ENCODE measurements around the gene TFAP2B.

TFAP2B gene

GRCh38 chr6:50822078-50822476 is 3.4 kb downstream of the TFAP2B start:
- TF ChIP-seq REST (IDR thresholded peaks at IDR 0.05; ENCODE audit: insufficient read depth in 1 of 2, low read depth in 2 of 2, low read length in 2 of 2) (no peak), SIN3A (IDR thresholded peaks at IDR 0.05; ENCODE audit: borderline replicate concordance, insufficient read depth, low read length) (no peak), FOXP2 (optimal IDR thresholded peaks at IDR 0.05; ENCODE audit: borderline replicate concordance, extremely low read depth, extremely low read length, insufficient read depth) (no peak), TAF1 (IDR thresholded peaks at IDR 0.05; ENCODE audit: borderline replicate concordance, insufficient read depth, low read length) (no peak), POLR2AphosphoS5 (IDR thresholded peaks at IDR 0.05; ENCODE audit: low read depth, low read length) (no peak)

GRCh38 chr6:50823094-50823920 is 4.6 kb downstream of the TFAP2B start:
- no peak for TF ChIP-seq SIN3A (IDR thresholded peaks at IDR 0.05; ENCODE audit: borderline replicate concordance, insufficient read depth, low read length)
- no peak for TF ChIP-seq TAF1 (IDR thresholded peaks at IDR 0.05; ENCODE audit: borderline replicate concordance, insufficient read depth, low read length)
- TF ChIP-seq POLR2AphosphoS5 (IDR thresholded peaks at IDR 0.05; ENCODE audit: low read depth, low read length), result no peak
- TF ChIP-seq FOXP2 (optimal IDR thresholded peaks at IDR 0.05; ENCODE audit: borderline replicate concordance, extremely low read depth, extremely low read length, insufficient read depth), result no peak
- no peak for TF ChIP-seq REST (IDR thresholded peaks at IDR 0.05; ENCODE audit: insufficient read depth in 1 of 2, low read depth in 2 of 2, low read length in 2 of 2)

- TF ChIP-seq REST (IDR thresholded peaks at IDR 0.05; ENCODE audit: insufficient read depth in 1 of 2, low read depth in 2 of 2, low read length in 2 of 2), result no peak
- no peak for TF ChIP-seq SIN3A (IDR thresholded peaks at IDR 0.05; ENCODE audit: borderline replicate concordance, insufficient read depth, low read length)
- no peak for TF ChIP-seq FOXP2 (optimal IDR thresholded peaks at IDR 0.05; ENCODE audit: borderline replicate concordance, extremely low read depth, extremely low read length, insufficient read depth)
- TF ChIP-seq TAF1 (IDR thresholded peaks at IDR 0.05; ENCODE audit: borderline replicate concordance, insufficient read depth, low read length), result no peak
- TF ChIP-seq POLR2AphosphoS5 (IDR thresholded peaks at IDR 0.05; ENCODE audit: low read depth, low read length), result no peak
These were observed 5.9 kb downstream of the TFAP2B start for GRCh38 chr6:50824552-50824951.

GRCh38 chr6:50825375-50826036 is 6.8 kb downstream of the TFAP2B start:
- TF ChIP-seq TAF1 (IDR thresholded peaks at IDR 0.05; ENCODE audit: borderline replicate concordance, insufficient read depth, low read length), result no peak
- TF ChIP-seq SIN3A (IDR thresholded peaks at IDR 0.05; ENCODE audit: borderline replicate concordance, insufficient read depth, low read length), result no peak
- no peak for TF ChIP-seq FOXP2 (optimal IDR thresholded peaks at IDR 0.05; ENCODE audit: borderline replicate concordance, extremely low read depth, extremely low read length, insufficient read depth)
- TF ChIP-seq REST (IDR thresholded peaks at IDR 0.05; ENCODE audit: insufficient read depth in 1 of 2, low read depth in 2 of 2, low read length in 2 of 2), result no peak
- TF ChIP-seq POLR2AphosphoS5 (IDR thresholded peaks at IDR 0.05; ENCODE audit: low read depth, low read length), result no peak

Measured in PFSK-1 (cell line).